H1 (cell line): ENCODE data around the gene AEBP1. TPM values are rescaled to one million over a fixed set of nuclear protein-coding genes. Genes with fewer than 3 reads are reported as not detected.

ENCODE experiments used
- CTCF ChIA-PET: fragments of 300-600 bp; sonication (Branson Sonifier 250); formaldehyde crosslinking; loops from one replicate; lab custom pipeline; 2021; ENCODE audit not compliant: partially characterized antibody; lab: Charles Lee
- POLR2A ChIA-PET: fragments of 300-600 bp; sonication (Branson Sonifier 250); formaldehyde crosslinking; loops from one replicate; lab custom pipeline; 2021; ENCODE audit warnings: inconsistent platforms; ENCODE audit not compliant: partially characterized antibody; lab: Charles Lee
- DNase-seq, 2 experiments: peaks; one replicate each; pipeline versions ENCODE4 v3.0.0 to v3.0.0-alpha.2; 2010 to 2022; ENCODE audit warnings: low spot score in 2 of 2, low read depth in 1 of 2, mixed read lengths in 1 of 2
- FAIRE-seq: peaks from 2 replicates; lab custom pipeline; 2011; peaks lifted over from hg19 to GRCh38; lab: Jason Lieb, UNC
- H2AFZ ChIP-seq: 2 replicates; pipeline ENCODE4 v1.8.1; 2012; ENCODE audit warnings: low read length, inconsistent platforms
- H2AK5ac ChIP-seq: 2 replicates; pipeline ENCODE4 v1.6.1; 2013; ENCODE audit warnings: low read depth, low read length
- H2BK120ac ChIP-seq: replicated peaks from 2 replicates; pipeline ENCODE3; 2013; ENCODE audit warnings: low read depth, low read length, inconsistent platforms
- H2BK12ac ChIP-seq: 2 replicates; pipeline ENCODE4 v1.6.1; 2013; ENCODE audit warnings: low read depth, low read length
- H2BK15ac ChIP-seq: 2 replicates; pipeline ENCODE4 v1.6.1; 2013; ENCODE audit warnings: low read length
- H2BK20ac ChIP-seq: 2 replicates; pipeline ENCODE4 v1.6.1; 2013; ENCODE audit warnings: low read length
- H2BK5ac ChIP-seq: 2 replicates; pipeline ENCODE4 v1.6.1; 2013; ENCODE audit warnings: low read depth, low read length
- H3K14ac ChIP-seq: 2 replicates; pipeline ENCODE4 v1.6.1; 2013; ENCODE audit warnings: inconsistent platforms; ENCODE audit not compliant: insufficient read length
- H3K18ac ChIP-seq: 2 replicates; pipeline ENCODE4 v1.6.1; 2013; ENCODE audit warnings: low read length; ENCODE audit errors: extremely low read depth
- H3K23ac ChIP-seq: 2 replicates; pipeline ENCODE4 v1.6.1; 2013; ENCODE audit warnings: inconsistent platforms; ENCODE audit not compliant: insufficient read length
- H3K23me2 ChIP-seq: 2 replicates; pipeline ENCODE4 v1.6.1; 2013; ENCODE audit warnings: low read depth, low read length
- H3K27ac ChIP-seq: 2 replicates; pipeline ENCODE4 v1.6.1; 2011; ENCODE audit warnings: low read depth, low read length, inconsistent platforms
- H3K27me3 ChIP-seq, 4 experiments: replicated peaks in 1 of 4; 1 replicate in 1 of 4; 2 replicates in 3 of 4; pipeline versions ENCODE4 v1.6.1 to v1.8.1; 2011 to 2013; ENCODE audit warnings: low read length in 3 of 4, mild to moderate bottlenecking in 3 of 4, inconsistent platforms in 2 of 4, mixed read lengths in 2 of 4, moderate library complexity in 1 of 4; ENCODE audit not compliant: control insufficient read depth in 3 of 4, insufficient read depth in 3 of 4; ENCODE audit errors: extremely low read depth in 1 of 4
- H3K36me3 ChIP-seq, 4 experiments: 2 replicates each; pipeline versions ENCODE4 v1.6.1 to v1.8.1; 2011 to 2013; ENCODE audit warnings: mild to moderate bottlenecking in 4 of 4, low read length in 3 of 4, moderate library complexity in 2 of 4, control low read depth in 1 of 4, inconsistent platforms in 1 of 4; ENCODE audit not compliant: insufficient read depth in 4 of 4, control insufficient read depth in 2 of 4
- H3K4ac ChIP-seq: replicated peaks from 2 replicates; pipeline ENCODE3; 2013; ENCODE audit warnings: low read length, low read depth, mixed read lengths, inconsistent platforms; ENCODE audit not compliant: insufficient read length
- H3K4me1 ChIP-seq, 4 experiments: replicated peaks in 1 of 4; 1 replicate in 1 of 4; 2 replicates in 3 of 4; pipeline versions ENCODE4 v1.6.1 to v1.8.1; 2011 to 2013; ENCODE audit warnings: low read length in 3 of 4, inconsistent platforms in 2 of 4, mixed read lengths in 1 of 4; ENCODE audit not compliant: insufficient read depth in 4 of 4, control insufficient read depth in 3 of 4
- H3K4me2 ChIP-seq, 2 experiments: 2 replicates each; pipeline versions ENCODE4 v1.6.1 to v1.8.1; 2011 to 2013; ENCODE audit warnings: low read depth in 2 of 2, low read length in 2 of 2, control low read depth in 1 of 2, inconsistent platforms in 1 of 2, mild to moderate bottlenecking in 1 of 2; ENCODE audit not compliant: insufficient read depth in 1 of 2
- H3K4me3 ChIP-seq, 4 experiments: fragments of 200-600, 300-600 bp in 1 of 4; sonication (generic), shearing (Covaris generic), sonication (Bioruptor Twin) in 1 of 4; 2 replicates each; pipeline versions ENCODE4 v1.5.1 to v1.8.1; 2011 to 2016; ENCODE audit warnings: low read length in 4 of 4, low read depth in 3 of 4, control low read depth in 2 of 4, inconsistent platforms in 2 of 4, mild to moderate bottlenecking in 2 of 4, mixed read lengths in 1 of 4, moderate library complexity in 1 of 4; ENCODE audit not compliant: insufficient read depth in 2 of 4; ENCODE audit errors: extremely low read depth in 1 of 4
- H3K56ac ChIP-seq: replicated peaks from 2 replicates; pipeline ENCODE3; 2013; ENCODE audit warnings: low read depth, mild to moderate bottlenecking, mixed read lengths, low read length, inconsistent platforms; ENCODE audit not compliant: insufficient read length
- H3K79me1 ChIP-seq: 2 replicates; pipeline ENCODE4 v1.6.1; 2013; ENCODE audit warnings: low read depth, low read length, control low read depth
- H3K79me2 ChIP-seq, 2 experiments: 2 replicates each; pipeline versions ENCODE4 v1.6.1 to v1.8.1; 2012 to 2013; ENCODE audit warnings: low read length in 2 of 2, mild to moderate bottlenecking in 2 of 2, inconsistent platforms in 1 of 2; ENCODE audit not compliant: insufficient read depth in 2 of 2, control insufficient read depth in 1 of 2
- H3K9ac ChIP-seq, 4 experiments: replicated peaks in 1 of 4; 1 replicate in 1 of 4; 2 replicates in 3 of 4; pipeline versions ENCODE4 v1.6.1 to v1.8.1; 2011 to 2013; ENCODE audit warnings: low read depth in 3 of 4, low read length in 3 of 4, control low read depth in 2 of 4, mild to moderate bottlenecking in 2 of 4, moderate library complexity in 2 of 4, inconsistent platforms in 1 of 4; ENCODE audit errors: extremely low read depth in 1 of 4
- H3K9me3 ChIP-seq, 2 experiments: 2 replicates each; pipeline versions ENCODE4 v1.6.1 to v1.8.1; 2012 to 2013; ENCODE audit warnings: mild to moderate bottlenecking in 2 of 2, moderate library complexity in 2 of 2, control low read depth in 1 of 2, inconsistent platforms in 1 of 2, low read depth in 1 of 2, low read length in 1 of 2, mixed read lengths in 1 of 2; ENCODE audit not compliant: insufficient read depth in 2 of 2
- H4K20me1 ChIP-seq, 2 experiments: replicated peaks in 1 of 2; 2 replicates each; pipeline versions ENCODE3 to v1.8.1; 2011 to 2013; ENCODE audit warnings: inconsistent platforms in 2 of 2, low read length in 2 of 2, mild to moderate bottlenecking in 1 of 2; ENCODE audit not compliant: insufficient read depth in 2 of 2, control insufficient read depth in 1 of 2
- H4K5ac ChIP-seq: 2 replicates; pipeline ENCODE4 v1.6.1; 2013; ENCODE audit warnings: low read length, low read depth, mixed read lengths, inconsistent platforms; ENCODE audit not compliant: insufficient read length
- H4K8ac ChIP-seq: 2 replicates; pipeline ENCODE4 v1.8.0; 2013; ENCODE audit warnings: mild to moderate bottlenecking, moderate library complexity, low read length, inconsistent platforms; ENCODE audit not compliant: insufficient read depth; ENCODE audit errors: extremely low read depth
- H4K91ac ChIP-seq: replicated peaks from 2 replicates; pipeline ENCODE3; 2013; ENCODE audit warnings: low read length, mixed read lengths, inconsistent platforms; ENCODE audit not compliant: insufficient read length
- CBX5 ChIP-seq: fragments of 300-800, 300-1000 bp; sonication (generic); IDR thresholded peaks from 2 replicates; pipeline ENCODE4 v1.7.1; 2016; ENCODE audit warnings: antibody characterized with exemption, low read length, low read depth
- CBX8 ChIP-seq: fragments of 300-800, 300-1000 bp; sonication (generic); IDR thresholded peaks from 2 replicates; pipeline ENCODE4 v1.7.1; 2016; ENCODE audit warnings: low read depth, low read length, borderline replicate concordance
- CHD1 ChIP-seq: IDR thresholded peaks from 2 replicates; pipeline ENCODE4 v1.6.1; 2012; ENCODE audit warnings: low read depth, low read length, improper control_type of control experiment
- CREB1 ChIP-seq: IDR thresholded peaks from 2 replicates; pipeline ENCODE4 v1.6.1; 2012; ENCODE audit warnings: inconsistent platforms
- KDM1A ChIP-seq: fragments of 200-600, 300-600 bp; sonication (generic); IDR thresholded peaks from 2 replicates; pipeline ENCODE4 v1.7.1; 2016; ENCODE audit warnings: mild to moderate bottlenecking, low read length, borderline replicate concordance
- MAX ChIP-seq: IDR thresholded peaks from 2 replicates; pipeline ENCODE4 v1.6.1; 2012; ENCODE audit warnings: inconsistent platforms
- PHF8 ChIP-seq: fragments of 200-600 bp; sonication (generic); conservative IDR thresholded peaks from 2 replicates; pipeline ENCODE4 v1.7.1; 2012; ENCODE audit warnings: low read depth, mild to moderate bottlenecking, inconsistent platforms, low read length, moderate library complexity
- POLR2A ChIP-seq, 2 experiments: IDR thresholded peaks; 1 replicate in 1 of 2; 2 replicates in 1 of 2; pipeline ENCODE4 v1.6.1; 2011; ENCODE audit warnings: low read depth in 2 of 2, low read length in 2 of 2, mild to moderate bottlenecking in 2 of 2; ENCODE audit errors: control extremely low read depth in 1 of 2
- POU5F1 ChIP-seq: IDR thresholded peaks from 2 replicates; pipeline ENCODE4 v1.6.1; 2011; ENCODE audit warnings: low read depth, mild to moderate bottlenecking, low read length, moderate library complexity
- SIRT6 ChIP-seq: IDR thresholded peaks from one replicate; pipeline ENCODE4 v1.7.1; 2012; ENCODE audit warnings: low read length, inconsistent platforms
- TBP ChIP-seq: IDR thresholded peaks from 2 replicates; pipeline ENCODE4 v1.6.1; 2011; ENCODE audit warnings: low read depth, low read length, improper control_type of control experiment
- ZNF274 ChIP-seq: IDR thresholded peaks from 2 replicates; pipeline ENCODE4 v1.7.0; 2012; ENCODE audit warnings: low read length, borderline replicate concordance; ENCODE audit errors: extremely low read depth
- WGBS, 2 experiments: shearing (Covaris generic) in 1 of 2; methylation state at CpG; one replicate each; pipeline versions ENCODE4 v1.1.6 to v1.1.7; 2013 to 2015; ENCODE audit warnings: low lambda C conversion rate in 2 of 2, mixed read lengths in 2 of 2, inconsistent platforms in 1 of 2, low coverage in 1 of 2, missing lambda C conversion rate in 1 of 2; ENCODE audit not compliant: insufficient replicate concordance in 2 of 2, insufficient coverage in 1 of 2, insufficient read length in 1 of 2; ENCODE audit errors: extremely low coverage in 1 of 2, missing lambda C conversion rate in 1 of 2; 5-methylcytosine and 5-hydroxymethylcytosine counted together
- polyA plus RNA-seq, 7 experiments: library from polyadenylated mRNA; depleted of rRNA in 3 of 7; stranded (reverse) in 5 of 7; unstranded in 2 of 7; fragments of >200 nt in 5 of 7; fragments of 200-250 nt in 2 of 7; gene quantifications; 1 replicate in 5 of 7; 2 replicates in 1 of 7; 4 replicates in 1 of 7; pipeline versions ENCODE4 v1.2.1 to v1.2.3, GENCODE V29; 2011 to 2013; ENCODE audit warnings: missing spikeins in 2 of 7, mixed read lengths in 2 of 7
- total RNA-seq: library from RNA; stranded (reverse); fragmentation: NEBNext Ultra II Directional; extraction: Animal tissue kit (Norgen Biotek cat#: 25700); gene quantifications from 2 replicates; pipeline ENCODE4 v1.2.1, GENCODE V29; 2021

Gene AEBP1
- total and polyA plus RNA-seq, 2 of the 8 experiments (the other 6 are each of a cell fraction or from before 2014, with no cell fraction given) = 10.4 to 41.2 TPM

GRCh38 chr7:44107116-44107960 is 3.2 kb downstream of the AEBP1 start:
- Histone ChIP-seq H3K4me1 (peaks cover 0 to 13% (median 9%) of the 10 kb centered on the region in 4 experiments; a peak in 6 of 7 replicates), H2BK20ac (no peak overlapping the region), H2BK120ac (no peak overlapping the region), H3K79me2 (no peaks in the 10 kb centered on the region; a peak in 1 of 4 replicates), H3K36me3 (no peaks in the 10 kb centered on the region; a peak in 2 of 8 replicates), H3K4me3 (no peak overlapping the region), H2AFZ (no peak overlapping the region), H3K56ac (no peak overlapping the region), H3K4me2 (no peak overlapping the region), H2BK12ac (no peak overlapping the region), H2AK5ac (no peak overlapping the region), H3K23ac (no peak overlapping the region), H3K9ac (no peak overlapping the region), H2BK5ac (no peak overlapping the region), H4K20me1 (peaks cover 2 to 5% of the 10 kb centered on the region in 2 experiments), H4K91ac (no peak overlapping the region), H4K5ac (no peak overlapping the region), H3K18ac (no peak overlapping the region), H3K23me2 (peaks cover 15% of the 10 kb centered on the region), H2BK15ac (no peak overlapping the region), H3K79me1 (peaks cover 4% of the 10 kb centered on the region; the same call in 1 of the 2 replicates), H4K8ac (no peak overlapping the region), H3K27ac (no peak overlapping the region), H3K4ac (no peak overlapping the region), H3K9me3 (no peaks in the 10 kb centered on the region), H3K14ac (no peak overlapping the region), H3K27me3 (peaks cover 0 to 25% (median 16%) of the 10 kb centered on the region in 4 experiments; a peak in 6 of 7 replicates)
- no peak for FAIRE-seq
- ChIA-PET POLR2A (interaction anchor here (1.1 to 1.4 kb wide), 2 partner anchors 8 to 10 kb away, joined by 4 to 6 read pairs; no protein-coding TSS in a partner anchor), CTCF (interaction anchor here (1.0 kb wide), 1 partner anchor 22 kb away, joined by 3 read pairs; no protein-coding TSS in a partner anchor)
- DNase-seq = no peak
- WGBS, 2 experiments = 94% methylated on average over 14 of the region's 18 CpGs; no CpG with 5 or more reads in 1 of the 2 experiments
- TF ChIP-seq CBX5 (no peak), CBX8 (no peak), TBP (no peak), POLR2A (IDR thresholded peaks at IDR 0.05; ENCODE audit: control extremely low read depth in 1 of 2, low read depth in 2 of 2, low read length in 2 of 2) (no peak), CHD1 (no peak), CREB1 (no peak), MAX (no peak), ZNF274 (no peak), KDM1A (no peak), POU5F1 (no peak), SIRT6 (no peak), PHF8 (no peak)
